DOHH2 (cell line): ENCODE measurements around the gene B3GALT6.

Source experiments
- EZH2phosphoT487 ChIP-seq: fragments of 200-600 bp; sonication (generic); IDR thresholded peaks from 2 replicates; pipeline ENCODE4 v1.6.1; 2017; ENCODE audit warnings: borderline replicate concordance, mild to moderate bottlenecking, antibody characterized with exemption, low read length, moderate library complexity, mixed read lengths
- TF ChIP-seq, protein P1 (sequence below): fragments of 200-600 bp; sonication (generic); IDR thresholded peaks from one replicate; pipeline ENCODE4 v1.5.1; 2014; ENCODE audit warnings: antibody characterized with exemption, mild to moderate bottlenecking, low read depth, low read length; ENCODE audit not compliant: poor library complexity, severe bottlenecking

DNA sequence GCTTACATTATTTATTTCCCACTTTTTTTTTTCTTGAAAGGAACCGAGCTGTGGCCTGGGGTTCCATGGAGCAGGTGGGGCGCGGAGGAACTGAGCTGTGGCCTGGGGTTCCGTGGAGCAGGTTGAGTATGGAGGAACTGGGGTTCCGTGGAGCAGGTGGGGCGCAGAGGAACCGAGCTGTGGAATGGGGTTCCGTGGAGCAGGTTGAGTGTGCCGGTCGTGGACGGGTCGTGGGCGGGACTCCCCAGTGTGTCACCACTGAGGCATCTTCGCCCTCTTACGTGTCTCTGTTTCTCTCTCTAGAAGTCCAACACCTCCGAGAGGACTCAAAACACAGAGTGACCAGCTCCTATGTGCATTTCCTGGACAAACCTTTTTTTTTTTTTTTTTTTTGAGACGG, 47.0 kb downstream of the B3GALT6 start:
- TF ChIP-seq, protein P1, sequence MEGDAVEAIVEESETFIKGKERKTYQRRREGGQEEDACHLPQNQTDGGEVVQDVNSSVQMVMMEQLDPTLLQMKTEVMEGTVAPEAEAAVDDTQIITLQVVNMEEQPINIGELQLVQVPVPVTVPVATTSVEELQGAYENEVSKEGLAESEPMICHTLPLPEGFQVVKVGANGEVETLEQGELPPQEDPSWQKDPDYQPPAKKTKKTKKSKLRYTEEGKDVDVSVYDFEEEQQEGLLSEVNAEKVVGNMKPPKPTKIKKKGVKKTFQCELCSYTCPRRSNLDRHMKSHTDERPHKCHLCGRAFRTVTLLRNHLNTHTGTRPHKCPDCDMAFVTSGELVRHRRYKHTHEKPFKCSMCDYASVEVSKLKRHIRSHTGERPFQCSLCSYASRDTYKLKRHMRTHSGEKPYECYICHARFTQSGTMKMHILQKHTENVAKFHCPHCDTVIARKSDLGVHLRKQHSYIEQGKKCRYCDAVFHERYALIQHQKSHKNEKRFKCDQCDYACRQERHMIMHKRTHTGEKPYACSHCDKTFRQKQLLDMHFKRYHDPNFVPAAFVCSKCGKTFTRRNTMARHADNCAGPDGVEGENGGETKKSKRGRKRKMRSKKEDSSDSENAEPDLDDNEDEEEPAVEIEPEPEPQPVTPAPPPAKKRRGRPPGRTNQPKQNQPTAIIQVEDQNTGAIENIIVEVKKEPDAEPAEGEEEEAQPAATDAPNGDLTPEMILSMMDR, result no peak
- no peak for TF ChIP-seq EZH2phosphoT487
